ENCODE measurements around the gene GADL1.

The GADL1 gene

GRCh38 chr3:30766522-30766921 is 127.9 kb downstream of the GADL1 start:
- in situ Hi-C loops (cut with HindIII; ENCODE audit: low sequenced_read_pairs): loop anchor here (25.0 kb wide), 1 partner anchor 371 kb away; no protein-coding TSS in a partner anchor
- no peak for TF ChIP-seq CTCF (IDR thresholded peaks at IDR 0.05; ENCODE audit: low read depth, low read length, missing control alignments)
- no peak overlapping the region for H3K4me3 ChIP-seq (ENCODE audit: low read depth, low read length)
- no peak for DNase-seq (ENCODE audit: low read depth)

DNA sequence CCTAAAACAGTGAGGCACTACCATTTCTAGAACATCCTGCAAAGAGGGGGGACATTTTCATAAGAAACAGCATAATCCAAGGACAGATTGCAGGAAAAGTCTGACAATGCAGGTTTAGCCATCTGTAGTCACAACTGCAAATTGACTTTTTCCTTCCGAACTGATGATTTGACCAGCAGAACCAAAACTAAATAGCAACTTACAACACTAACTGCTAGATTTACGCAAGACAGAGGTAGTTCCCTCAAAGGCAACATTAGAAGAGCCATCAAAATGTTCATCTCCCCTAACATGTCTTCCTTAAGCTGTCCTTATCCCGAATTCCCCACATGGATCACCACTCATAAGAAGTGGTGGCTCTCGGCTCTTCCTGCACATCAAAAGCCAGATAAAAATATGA is 129.6 kb downstream of the GADL1 start:
- TF ChIP-seq CTCF (IDR thresholded peaks at IDR 0.05; ENCODE audit: low read depth, low read length, missing control alignments): no peak
- H3K4me3 ChIP-seq (ENCODE audit: low read depth, low read length): no peak overlapping the region
- no peak for DNase-seq (ENCODE audit: low read depth)
- in situ Hi-C loops (cut with HindIII; ENCODE audit: low sequenced_read_pairs): loop anchor here (25.0 kb wide), 1 partner anchor 372 kb away; no protein-coding TSS in a partner anchor

GRCh38 chr3:30764281-30764680 is 130.2 kb downstream of the GADL1 start:
- no peak overlapping the region for H3K4me3 ChIP-seq (ENCODE audit: low read depth, low read length)
- TF ChIP-seq CTCF (IDR thresholded peaks at IDR 0.05; ENCODE audit: low read depth, low read length, missing control alignments): no peak
- no peak for DNase-seq (ENCODE audit: low read depth)
- in situ Hi-C loops (cut with HindIII; ENCODE audit: low sequenced_read_pairs): loop anchor here (25.0 kb wide), 1 partner anchor 373 kb away; no protein-coding TSS in a partner anchor

DNA sequence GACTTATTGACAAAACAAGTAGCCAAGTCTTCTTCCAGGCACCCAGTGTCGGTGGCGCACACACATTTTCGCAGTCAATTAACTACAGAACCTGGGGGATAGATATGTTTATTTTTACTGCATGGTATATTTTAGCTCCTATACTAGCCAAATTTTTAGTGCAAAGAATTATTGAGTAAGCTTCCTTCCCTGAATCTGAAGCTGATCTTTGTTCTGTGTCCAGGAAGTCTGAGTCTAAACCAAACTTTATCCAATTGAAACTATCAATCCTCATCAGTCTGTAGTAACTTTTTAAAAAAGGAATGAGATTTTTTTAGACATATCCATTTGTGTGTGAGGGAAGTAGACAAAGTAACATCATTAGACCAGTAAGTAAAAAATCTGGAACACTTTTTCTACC is 133.1 kb downstream of the GADL1 start:
- TF ChIP-seq CTCF (IDR thresholded peaks at IDR 0.05; ENCODE audit: low read depth, low read length, missing control alignments): no peak
- no peak overlapping the region for H3K4me3 ChIP-seq (ENCODE audit: low read depth, low read length)
- in situ Hi-C loops (cut with HindIII; ENCODE audit: low sequenced_read_pairs): loop anchor here (25.0 kb wide), 1 partner anchor 376 kb away; no protein-coding TSS in a partner anchor
- DNase-seq (ENCODE audit: low read depth): no peak

DNA sequence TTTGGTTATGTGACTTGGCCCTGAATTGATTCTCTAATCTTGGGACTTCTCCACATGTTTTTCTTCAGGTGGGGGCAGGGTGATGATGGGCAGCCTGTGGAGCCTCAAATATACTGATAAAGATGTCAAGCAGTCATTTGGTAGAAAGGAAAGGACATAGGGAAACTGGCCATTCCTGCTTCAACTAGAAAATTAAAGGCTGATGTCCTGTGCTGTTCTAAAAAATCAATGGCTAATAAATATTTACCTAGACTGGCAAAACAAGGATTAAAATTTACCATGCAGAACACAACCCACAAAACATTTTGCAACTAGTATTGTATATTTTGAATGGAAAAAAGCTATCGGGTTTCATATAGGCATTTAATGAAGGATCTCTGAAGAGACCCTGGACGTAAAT is 133.7 kb downstream of the GADL1 start:
- no peak for DNase-seq (ENCODE audit: low read depth)
- no peak overlapping the region for H3K4me3 ChIP-seq (ENCODE audit: low read depth, low read length)
- in situ Hi-C loops (cut with HindIII; ENCODE audit: low sequenced_read_pairs): loop anchor here (25.0 kb wide), 1 partner anchor 377 kb away; no protein-coding TSS in a partner anchor
- TF ChIP-seq CTCF (IDR thresholded peaks at IDR 0.05; ENCODE audit: low read depth, low read length, missing control alignments): no peak

DNA sequence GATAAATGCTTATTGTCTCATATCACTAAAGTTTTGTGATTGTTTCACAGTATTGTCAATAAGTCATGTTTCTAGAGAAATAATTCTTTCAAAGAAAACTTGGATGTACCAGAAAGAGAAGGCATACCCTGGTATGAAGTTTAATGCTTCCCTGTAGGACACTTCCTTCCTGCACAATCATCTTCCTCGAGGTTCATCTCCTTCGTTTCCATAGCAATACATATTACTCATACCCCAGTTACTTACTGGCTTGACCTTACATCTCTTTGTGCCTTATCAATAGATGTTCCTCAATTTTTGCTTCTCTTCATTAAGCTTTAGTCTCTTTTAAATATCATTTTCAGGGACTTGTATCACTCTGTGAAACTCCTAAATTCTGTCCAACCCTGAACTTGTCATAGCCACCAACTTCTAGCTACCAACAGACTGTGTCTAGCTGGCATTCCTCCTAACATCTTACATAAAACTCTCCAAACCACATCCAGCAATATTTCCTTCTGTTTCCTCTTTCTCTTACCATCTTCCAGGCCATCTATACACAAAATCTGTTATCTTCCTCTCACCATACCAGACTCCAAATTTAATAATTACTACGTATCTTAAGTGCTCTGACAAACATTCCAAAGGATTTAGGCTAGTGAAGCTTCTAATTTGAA is 134.3 kb downstream of the GADL1 start:
- in situ Hi-C loops (cut with HindIII; ENCODE audit: low sequenced_read_pairs): loop anchor here (25.0 kb wide), 1 partner anchor 377 kb away; no protein-coding TSS in a partner anchor
- no peak for TF ChIP-seq CTCF (IDR thresholded peaks at IDR 0.05; ENCODE audit: low read depth, low read length, missing control alignments)
- H3K4me3 ChIP-seq (ENCODE audit: low read depth, low read length): no peak overlapping the region
- DNase-seq (ENCODE audit: low read depth): no peak
